ENCODE measurements around the gene ZBTB16.

ZBTB16 gene

GRCh38 chr11:114215871-114216795 is 156.6 kb downstream of the ZBTB16 start:
- H3K9me3 ChIP-seq (ENCODE audit: low read length): no peaks in the 10 kb centered on the region
- H3K27me3 ChIP-seq (ENCODE audit: control insufficient read depth in 1 of 2, insufficient read depth in 2 of 2, low read length in 2 of 2): no peaks in the 10 kb centered on the region
- no peak overlapping the region for H3K4me3 ChIP-seq (ENCODE audit: low read depth in 1 of 2, low read length in 2 of 2)
- H3K4me1 ChIP-seq (ENCODE audit: insufficient read depth, low read length): peaks cover 37% of the 10 kb centered on the region
- H3K27ac ChIP-seq (ENCODE audit: low read depth, low read length): no peak overlapping the region
- no peak overlapping the region for H3K9ac ChIP-seq (ENCODE audit: low read length)
- peaks cover 3% of the 10 kb centered on the region for H3K36me3 ChIP-seq (ENCODE audit: insufficient read depth, low read length)

- Histone ChIP-seq H3K27ac (ENCODE audit: low read depth, low read length) (no peak overlapping the region), H3K4me1 (ENCODE audit: insufficient read depth, low read length) (peaks cover 37% of the 10 kb centered on the region), H3K9me3 (ENCODE audit: low read length) (no peaks in the 10 kb centered on the region), H3K27me3 (ENCODE audit: control insufficient read depth in 1 of 2, insufficient read depth in 2 of 2, low read length in 2 of 2) (no peaks in the 10 kb centered on the region), H3K9ac (ENCODE audit: low read length) (no peak overlapping the region), H3K4me3 (ENCODE audit: low read depth in 1 of 2, low read length in 2 of 2) (no peak overlapping the region), H3K36me3 (ENCODE audit: insufficient read depth, low read length) (no peaks in the 10 kb centered on the region)
Observed at GRCh38 chr11:114216796-114217180, 157.3 kb downstream of the ZBTB16 start.

GRCh38 chr11:114218508-114218907 is 159.0 kb downstream of the ZBTB16 start:
- Histone ChIP-seq H3K27ac (ENCODE audit: low read depth, low read length) (peak overlapping the region; percentile 12), H3K9me3 (ENCODE audit: low read length) (no peaks in the 10 kb centered on the region), H3K27me3 (ENCODE audit: control insufficient read depth in 1 of 2, insufficient read depth in 2 of 2, low read length in 2 of 2) (no peaks in the 10 kb centered on the region), H3K4me3 (ENCODE audit: low read depth in 1 of 2, low read length in 2 of 2) (no peak overlapping the region), H3K9ac (ENCODE audit: low read length) (no peak overlapping the region), H3K36me3 (ENCODE audit: insufficient read depth, low read length) (no peaks in the 10 kb centered on the region), H3K4me1 (ENCODE audit: insufficient read depth, low read length) (peaks cover 37% of the 10 kb centered on the region)

- no peak overlapping the region for H3K9ac ChIP-seq (ENCODE audit: low read length)
- no peaks in the 10 kb centered on the region for H3K27me3 ChIP-seq (ENCODE audit: control insufficient read depth in 1 of 2, insufficient read depth in 2 of 2, low read length in 2 of 2)
- no peaks in the 10 kb centered on the region for H3K36me3 ChIP-seq (ENCODE audit: insufficient read depth, low read length)
- H3K9me3 ChIP-seq (ENCODE audit: low read length): no peaks in the 10 kb centered on the region
- H3K4me3 ChIP-seq (ENCODE audit: low read depth in 1 of 2, low read length in 2 of 2): no peak overlapping the region
- peaks cover 37% of the 10 kb centered on the region for H3K4me1 ChIP-seq (ENCODE audit: insufficient read depth, low read length)
- H3K27ac ChIP-seq (ENCODE audit: low read depth, low read length): no peak overlapping the region
Observed at GRCh38 chr11:114219559-114220349, 160.2 kb downstream of the ZBTB16 start.

GRCh38 chr11:114221037-114221436 is 161.5 kb downstream of the ZBTB16 start:
- Histone ChIP-seq H3K4me3 (ENCODE audit: low read depth in 1 of 2, low read length in 2 of 2) (no peak overlapping the region), H3K36me3 (ENCODE audit: insufficient read depth, low read length) (no peaks in the 10 kb centered on the region), H3K27me3 (ENCODE audit: control insufficient read depth in 1 of 2, insufficient read depth in 2 of 2, low read length in 2 of 2) (no peaks in the 10 kb centered on the region), H3K9me3 (ENCODE audit: low read length) (no peaks in the 10 kb centered on the region), H3K4me1 (ENCODE audit: insufficient read depth, low read length) (peaks cover 41% of the 10 kb centered on the region), H3K27ac (ENCODE audit: low read depth, low read length) (no peak overlapping the region), H3K9ac (ENCODE audit: low read length) (no peak overlapping the region)

- H3K27me3 ChIP-seq (ENCODE audit: control insufficient read depth in 1 of 2, insufficient read depth in 2 of 2, low read length in 2 of 2): no peaks in the 10 kb centered on the region
- no peak overlapping the region for H3K4me3 ChIP-seq (ENCODE audit: low read depth in 1 of 2, low read length in 2 of 2)
- no peaks in the 10 kb centered on the region for H3K9me3 ChIP-seq (ENCODE audit: low read length)
- H3K9ac ChIP-seq (ENCODE audit: low read length): no peak overlapping the region
- H3K36me3 ChIP-seq (ENCODE audit: insufficient read depth, low read length): no peaks in the 10 kb centered on the region
- H3K27ac ChIP-seq (ENCODE audit: low read depth, low read length): no peak overlapping the region
- H3K4me1 ChIP-seq (ENCODE audit: insufficient read depth, low read length): peaks cover 28% of the 10 kb centered on the region
Observed at GRCh38 chr11:114225661-114226060, 166.2 kb downstream of the ZBTB16 start.

GRCh38 chr11:114226356-114226755 is 166.8 kb downstream of the ZBTB16 start:
- Histone ChIP-seq H3K4me3 (ENCODE audit: low read depth in 1 of 2, low read length in 2 of 2) (no peak overlapping the region), H3K27ac (ENCODE audit: low read depth, low read length) (no peak overlapping the region), H3K27me3 (ENCODE audit: control insufficient read depth in 1 of 2, insufficient read depth in 2 of 2, low read length in 2 of 2) (no peaks in the 10 kb centered on the region), H3K9me3 (ENCODE audit: low read length) (no peaks in the 10 kb centered on the region), H3K9ac (ENCODE audit: low read length) (no peak overlapping the region), H3K4me1 (ENCODE audit: insufficient read depth, low read length) (peaks cover 28% of the 10 kb centered on the region), H3K36me3 (ENCODE audit: insufficient read depth, low read length) (no peaks in the 10 kb centered on the region)

- Histone ChIP-seq H3K27me3 (ENCODE audit: control insufficient read depth in 1 of 2, insufficient read depth in 2 of 2, low read length in 2 of 2) (no peaks in the 10 kb centered on the region), H3K9ac (ENCODE audit: low read length) (no peak overlapping the region), H3K4me1 (ENCODE audit: insufficient read depth, low read length) (peaks cover 37% of the 10 kb centered on the region), H3K36me3 (ENCODE audit: insufficient read depth, low read length) (no peaks in the 10 kb centered on the region), H3K27ac (ENCODE audit: low read depth, low read length) (no peak overlapping the region), H3K9me3 (ENCODE audit: low read length) (no peaks in the 10 kb centered on the region), H3K4me3 (ENCODE audit: low read depth in 1 of 2, low read length in 2 of 2) (no peak overlapping the region)
Observed at GRCh38 chr11:114228435-114229411, 169.2 kb downstream of the ZBTB16 start.

- H3K4me1 ChIP-seq (ENCODE audit: insufficient read depth, low read length): peaks cover 37% of the 10 kb centered on the region
- no peak overlapping the region for H3K4me3 ChIP-seq (ENCODE audit: low read depth in 1 of 2, low read length in 2 of 2)
- no peak overlapping the region for H3K27ac ChIP-seq (ENCODE audit: low read depth, low read length)
- no peaks in the 10 kb centered on the region for H3K36me3 ChIP-seq (ENCODE audit: insufficient read depth, low read length)
- no peak overlapping the region for H3K9ac ChIP-seq (ENCODE audit: low read length)
- H3K27me3 ChIP-seq (ENCODE audit: control insufficient read depth in 1 of 2, insufficient read depth in 2 of 2, low read length in 2 of 2): no peaks in the 10 kb centered on the region
- H3K9me3 ChIP-seq (ENCODE audit: low read length): no peaks in the 10 kb centered on the region
Observed at GRCh38 chr11:114230031-114230704, 170.7 kb downstream of the ZBTB16 start.

- Histone ChIP-seq H3K36me3 (ENCODE audit: insufficient read depth, low read length) (no peaks in the 10 kb centered on the region), H3K27me3 (ENCODE audit: control insufficient read depth in 1 of 2, insufficient read depth in 2 of 2, low read length in 2 of 2) (no peaks in the 10 kb centered on the region), H3K4me1 (ENCODE audit: insufficient read depth, low read length) (peaks cover 30% of the 10 kb centered on the region), H3K9ac (ENCODE audit: low read length) (no peak overlapping the region), H3K9me3 (ENCODE audit: low read length) (no peaks in the 10 kb centered on the region), H3K4me3 (ENCODE audit: low read depth in 1 of 2, low read length in 2 of 2) (no peak overlapping the region), H3K27ac (ENCODE audit: low read depth, low read length) (no peak overlapping the region)
Observed at GRCh38 chr11:114232400-114233059, 173.0 kb downstream of the ZBTB16 start.
